ENCODE measurements around the gene RBM5.

DNA sequence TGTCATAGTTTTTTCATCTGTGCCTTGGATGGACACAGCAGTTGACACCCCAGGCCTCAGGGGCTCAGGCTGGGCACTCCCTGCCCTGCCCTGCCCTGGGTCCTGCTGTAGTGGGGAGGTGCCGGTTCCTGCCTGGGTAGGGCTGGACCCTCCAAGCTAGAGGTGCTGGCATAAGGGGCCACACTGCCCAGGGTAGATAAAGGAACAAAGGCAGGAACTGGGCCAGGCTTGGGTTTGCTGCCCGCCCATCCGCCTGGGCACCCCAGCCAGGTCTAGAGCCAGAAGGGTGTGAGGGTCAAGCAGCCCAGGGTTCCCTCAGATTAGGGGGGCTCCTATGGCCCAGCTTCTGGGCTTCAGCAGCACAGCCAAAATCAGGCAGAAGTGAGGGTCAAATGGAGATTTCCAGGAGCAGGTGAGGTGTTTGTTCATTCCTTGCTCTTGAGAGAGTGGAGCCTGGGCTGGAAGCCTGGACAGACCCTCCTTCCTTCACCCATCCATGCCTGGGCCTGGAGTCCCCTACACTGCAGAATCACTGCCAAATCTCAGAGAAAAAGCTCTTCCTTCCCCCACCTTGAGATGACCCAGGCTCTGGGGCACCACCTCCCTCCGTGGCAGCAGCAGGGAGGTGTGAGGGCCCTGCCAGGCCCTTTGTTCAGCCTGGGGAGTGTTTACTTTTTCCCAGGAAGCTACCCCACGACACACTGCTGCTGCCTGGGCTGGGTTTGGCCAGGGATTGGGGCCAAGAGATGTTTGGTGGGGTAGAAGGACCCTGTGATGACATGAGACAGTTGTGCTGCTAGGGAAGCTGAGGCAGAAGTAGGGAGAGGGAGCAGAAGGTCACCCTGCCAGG is 73.5 kb downstream of the RBM5 start:
- TF ChIP-seq, protein P1, sequence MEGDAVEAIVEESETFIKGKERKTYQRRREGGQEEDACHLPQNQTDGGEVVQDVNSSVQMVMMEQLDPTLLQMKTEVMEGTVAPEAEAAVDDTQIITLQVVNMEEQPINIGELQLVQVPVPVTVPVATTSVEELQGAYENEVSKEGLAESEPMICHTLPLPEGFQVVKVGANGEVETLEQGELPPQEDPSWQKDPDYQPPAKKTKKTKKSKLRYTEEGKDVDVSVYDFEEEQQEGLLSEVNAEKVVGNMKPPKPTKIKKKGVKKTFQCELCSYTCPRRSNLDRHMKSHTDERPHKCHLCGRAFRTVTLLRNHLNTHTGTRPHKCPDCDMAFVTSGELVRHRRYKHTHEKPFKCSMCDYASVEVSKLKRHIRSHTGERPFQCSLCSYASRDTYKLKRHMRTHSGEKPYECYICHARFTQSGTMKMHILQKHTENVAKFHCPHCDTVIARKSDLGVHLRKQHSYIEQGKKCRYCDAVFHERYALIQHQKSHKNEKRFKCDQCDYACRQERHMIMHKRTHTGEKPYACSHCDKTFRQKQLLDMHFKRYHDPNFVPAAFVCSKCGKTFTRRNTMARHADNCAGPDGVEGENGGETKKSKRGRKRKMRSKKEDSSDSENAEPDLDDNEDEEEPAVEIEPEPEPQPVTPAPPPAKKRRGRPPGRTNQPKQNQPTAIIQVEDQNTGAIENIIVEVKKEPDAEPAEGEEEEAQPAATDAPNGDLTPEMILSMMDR (IDR thresholded peaks at IDR 0.05; ENCODE audit: insufficient read depth, low read depth, low read length) = no peak
- no peak for TF ChIP-seq EZH2 (IDR thresholded peaks at IDR 0.05; ENCODE audit: insufficient read depth, low read length)
